ENCODE measurements around the gene HOXA4.

HOXA4 gene

DNA sequence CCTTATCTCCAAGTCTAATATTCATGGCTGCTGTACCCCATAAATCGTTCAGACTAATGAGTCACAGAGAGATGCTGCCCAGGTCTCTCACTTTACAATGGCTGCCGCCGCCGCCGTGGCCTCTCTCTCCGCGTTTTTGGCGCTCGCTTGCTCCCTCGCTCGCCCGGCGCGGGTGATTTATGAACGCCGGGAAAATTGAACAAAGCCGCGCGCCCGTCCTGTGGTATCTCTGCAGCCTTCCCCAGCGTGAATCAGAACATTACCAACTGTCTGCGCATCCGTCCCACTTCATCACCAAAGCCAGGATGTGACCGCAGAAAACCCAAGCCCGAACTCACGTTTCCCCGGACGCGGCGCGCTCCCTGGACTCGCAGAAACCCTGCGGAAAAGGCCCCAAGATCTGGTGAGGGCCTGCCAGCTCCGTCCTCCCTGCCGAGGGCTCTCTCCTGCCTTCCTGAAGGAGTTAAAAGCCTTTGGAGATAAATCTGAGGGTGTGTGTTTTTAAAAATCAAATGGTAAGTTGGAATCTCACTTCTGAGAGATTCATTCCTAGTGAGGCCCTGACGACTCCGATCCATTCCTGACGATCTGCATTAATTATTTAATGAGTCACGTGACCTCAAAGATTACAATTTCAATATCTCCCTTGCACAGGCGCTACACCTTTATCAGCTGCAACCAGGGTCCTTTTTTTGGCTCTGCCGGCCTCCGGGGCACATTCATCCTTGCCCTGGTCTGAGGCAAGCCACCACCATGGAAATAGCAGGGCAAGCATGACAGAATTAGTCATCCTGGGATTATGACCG, 6.3 kb downstream of the HOXA4 start:
- Histone ChIP-seq H3K9me3 (ENCODE audit: control insufficient read depth, insufficient read depth, low read length) (no peaks in the 10 kb centered on the region), H3K4me2 (ENCODE audit: low read length) (no peak overlapping the region), H3K27ac (ENCODE audit: low read depth, low read length) (no peak overlapping the region), H4K20me1 (ENCODE audit: control insufficient read depth, insufficient read depth, low read depth, low read length) (no peaks in the 10 kb centered on the region), H3K36me3 (ENCODE audit: control insufficient read depth, low read length) (no peaks in the 10 kb centered on the region), H3K9me2 (replicated peaks; ENCODE audit: control insufficient read depth, low read length) (no peaks in the 10 kb centered on the region), H3F3A (ENCODE audit: control insufficient read depth, insufficient read depth) (no peaks in the 10 kb centered on the region), H3K4me1 (ENCODE audit: control insufficient read depth, low read length) (no peaks in the 10 kb centered on the region), H3K4me3 (ENCODE audit: low read length) (no peak overlapping the region), H3K79me2 (ENCODE audit: control insufficient read depth, low read length) (no peaks in the 10 kb centered on the region), H3K27me3 (ENCODE audit: control insufficient read depth, low read length) (peaks cover 30% of the 10 kb centered on the region)
- no peak for TF ChIP-seq EZH2phosphoT487 (IDR thresholded peaks at IDR 0.05; ENCODE audit: borderline replicate concordance, low read length)
- TF ChIP-seq, protein P1, sequence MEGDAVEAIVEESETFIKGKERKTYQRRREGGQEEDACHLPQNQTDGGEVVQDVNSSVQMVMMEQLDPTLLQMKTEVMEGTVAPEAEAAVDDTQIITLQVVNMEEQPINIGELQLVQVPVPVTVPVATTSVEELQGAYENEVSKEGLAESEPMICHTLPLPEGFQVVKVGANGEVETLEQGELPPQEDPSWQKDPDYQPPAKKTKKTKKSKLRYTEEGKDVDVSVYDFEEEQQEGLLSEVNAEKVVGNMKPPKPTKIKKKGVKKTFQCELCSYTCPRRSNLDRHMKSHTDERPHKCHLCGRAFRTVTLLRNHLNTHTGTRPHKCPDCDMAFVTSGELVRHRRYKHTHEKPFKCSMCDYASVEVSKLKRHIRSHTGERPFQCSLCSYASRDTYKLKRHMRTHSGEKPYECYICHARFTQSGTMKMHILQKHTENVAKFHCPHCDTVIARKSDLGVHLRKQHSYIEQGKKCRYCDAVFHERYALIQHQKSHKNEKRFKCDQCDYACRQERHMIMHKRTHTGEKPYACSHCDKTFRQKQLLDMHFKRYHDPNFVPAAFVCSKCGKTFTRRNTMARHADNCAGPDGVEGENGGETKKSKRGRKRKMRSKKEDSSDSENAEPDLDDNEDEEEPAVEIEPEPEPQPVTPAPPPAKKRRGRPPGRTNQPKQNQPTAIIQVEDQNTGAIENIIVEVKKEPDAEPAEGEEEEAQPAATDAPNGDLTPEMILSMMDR (IDR thresholded peaks at IDR 0.05; ENCODE audit: low read depth, low read length, poor library complexity, severe bottlenecking): no peak

DNA sequence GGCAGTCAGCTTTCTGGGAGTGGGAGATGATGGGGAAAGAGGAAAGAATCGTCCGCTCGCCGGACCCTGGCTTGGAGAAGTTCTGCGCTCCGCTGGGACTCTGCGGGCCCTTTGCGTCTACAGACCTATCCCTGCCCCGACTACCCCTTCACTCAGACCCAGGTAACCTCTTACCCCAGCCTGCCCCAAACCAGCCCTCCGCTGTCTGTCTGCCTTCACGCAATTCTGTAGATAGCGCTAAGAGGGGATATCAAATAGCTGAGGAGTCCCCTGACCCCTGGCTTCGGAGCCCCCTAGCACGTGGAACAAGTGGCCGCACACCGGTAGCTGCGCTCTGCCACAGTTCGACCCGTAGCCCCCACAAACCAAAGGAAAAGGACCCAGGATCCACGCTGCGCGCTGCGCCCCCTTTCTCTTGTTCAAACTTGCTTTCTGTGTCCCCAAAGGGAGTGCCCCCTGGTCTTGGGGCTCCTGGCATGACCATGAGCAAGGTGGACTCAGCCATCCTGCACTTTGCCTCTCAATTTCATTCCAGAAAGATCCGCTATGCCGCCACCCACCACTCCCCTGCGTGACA, 7.0 kb downstream of the HOXA4 start:
- no peaks in the 10 kb centered on the region for H3K36me3 ChIP-seq (ENCODE audit: control insufficient read depth, low read length)
- H3K4me1 ChIP-seq (ENCODE audit: control insufficient read depth, low read length): no peaks in the 10 kb centered on the region
- no peaks in the 10 kb centered on the region for H3F3A ChIP-seq (ENCODE audit: control insufficient read depth, insufficient read depth)
- H3K4me3 ChIP-seq (ENCODE audit: low read length): no peak overlapping the region
- H3K27me3 ChIP-seq (ENCODE audit: control insufficient read depth, low read length): peaks cover 30% of the 10 kb centered on the region
- no peaks in the 10 kb centered on the region for H3K79me2 ChIP-seq (ENCODE audit: control insufficient read depth, low read length)
- no peaks in the 10 kb centered on the region for H3K9me2 ChIP-seq (replicated peaks; ENCODE audit: control insufficient read depth, low read length)
- H3K4me2 ChIP-seq (ENCODE audit: low read length): no peak overlapping the region
- TF ChIP-seq, protein P1 (IDR thresholded peaks at IDR 0.05; ENCODE audit: low read depth, low read length, poor library complexity, severe bottlenecking): no peak
- no peak for TF ChIP-seq EZH2phosphoT487 (IDR thresholded peaks at IDR 0.05; ENCODE audit: borderline replicate concordance, low read length)
- H3K27ac ChIP-seq (ENCODE audit: low read depth, low read length): no peak overlapping the region
- no peaks in the 10 kb centered on the region for H4K20me1 ChIP-seq (ENCODE audit: control insufficient read depth, insufficient read depth, low read depth, low read length)
- no peaks in the 10 kb centered on the region for H3K9me3 ChIP-seq (ENCODE audit: control insufficient read depth, insufficient read depth, low read length)

DNA sequence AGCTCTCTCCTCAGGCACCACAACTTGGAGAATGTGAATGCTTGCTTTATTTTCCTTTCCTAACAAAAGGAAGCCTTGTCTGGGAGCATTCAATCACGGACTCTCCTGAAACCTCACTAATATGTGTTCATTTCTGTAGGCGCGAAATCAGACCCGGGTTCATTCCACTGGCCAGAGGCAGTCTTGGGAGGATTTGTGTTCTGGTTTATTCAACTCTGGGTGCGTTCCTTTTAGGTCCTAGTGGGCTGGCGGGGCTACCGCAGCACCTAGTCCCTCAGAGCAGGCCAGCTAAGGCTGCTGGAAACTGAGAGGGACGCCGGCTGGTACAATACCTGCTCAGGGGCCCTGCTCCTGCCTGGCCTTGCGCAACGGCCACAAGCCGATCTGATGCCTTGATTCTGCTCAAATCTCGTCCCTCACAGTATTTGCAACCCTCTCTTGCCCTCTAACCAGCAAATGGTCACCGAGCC, 7.5 kb downstream of the HOXA4 start:
- Histone ChIP-seq H3K36me3 (ENCODE audit: control insufficient read depth, low read length) (no peaks in the 10 kb centered on the region), H3K4me2 (ENCODE audit: low read length) (no peak overlapping the region), H3K9me3 (ENCODE audit: control insufficient read depth, insufficient read depth, low read length) (no peaks in the 10 kb centered on the region), H3K27me3 (ENCODE audit: control insufficient read depth, low read length) (peaks cover 27% of the 10 kb centered on the region), H4K20me1 (ENCODE audit: control insufficient read depth, insufficient read depth, low read depth, low read length) (no peaks in the 10 kb centered on the region), H3K27ac (ENCODE audit: low read depth, low read length) (no peak overlapping the region), H3K79me2 (ENCODE audit: control insufficient read depth, low read length) (no peaks in the 10 kb centered on the region), H3K4me1 (ENCODE audit: control insufficient read depth, low read length) (no peaks in the 10 kb centered on the region), H3K9me2 (replicated peaks; ENCODE audit: control insufficient read depth, low read length) (no peaks in the 10 kb centered on the region), H3K4me3 (ENCODE audit: low read length) (no peak overlapping the region), H3F3A (ENCODE audit: control insufficient read depth, insufficient read depth) (no peaks in the 10 kb centered on the region)
- no peak for TF ChIP-seq EZH2phosphoT487 (IDR thresholded peaks at IDR 0.05; ENCODE audit: borderline replicate concordance, low read length)
- TF ChIP-seq, protein P1 (IDR thresholded peaks at IDR 0.05; ENCODE audit: low read depth, low read length, poor library complexity, severe bottlenecking): no peak

Measured in DOHH2 (cell line).